Central memory CD8-positive, alpha-beta T cell (primary cell): Measurements from ENCODE around the gene PLLP.

ENCODE experiments used
- ATAC-seq: fragments of 150-1000 bp; cut with Tn5 transposase; replicated peaks from 2 replicates; pipeline ENCODE4 v1.10.0; 2022; ENCODE audit warnings: mild to moderate bottlenecking, moderate FRiP score, moderate number of reproducible peaks; ENCODE audit not compliant: poor library complexity, severe bottlenecking; ENCODE audit errors: extremely low read depth
- DNase-seq, 2 donors: peaks; one replicate each; pipeline ENCODE4 v3.0.0; 2021; ENCODE audit warnings: low spot score in 2 of 2
- H3K27ac Mint-ChIP-seq: one replicate; pipeline ENCODE4 v1.8.0; 2022; ENCODE audit warnings: low read depth, mild to moderate bottlenecking, moderate library complexity, mixed read lengths
- H3K27me3 Mint-ChIP-seq: one replicate; pipeline ENCODE4 v1.8.0; 2022; ENCODE audit warnings: mixed read lengths
- H3K36me3 Mint-ChIP-seq: one replicate; pipeline ENCODE4 v1.8.0; 2022; ENCODE audit warnings: mild to moderate bottlenecking, moderate library complexity, mixed read lengths; ENCODE audit not compliant: insufficient read depth
- H3K4me1 Mint-ChIP-seq: one replicate; pipeline ENCODE4 v1.8.0; 2022; ENCODE audit warnings: mixed read lengths
- H3K4me3 Mint-ChIP-seq: one replicate; pipeline ENCODE4 v1.8.0; 2022; ENCODE audit warnings: mild to moderate bottlenecking, moderate library complexity, mixed read lengths
- H3K9me3 Mint-ChIP-seq: one replicate; pipeline ENCODE4 v1.8.0; 2022; ENCODE audit warnings: mixed read lengths

PLLP gene

GRCh38 chr16:57284209-57284951, at the start of gene PLLP:
PLLP (minus strand) TSS chr16:57284672; CDS start chr16:57284540, 132 bp downstream.
- Mint-ChIP-seq H3K27me3 (peaks cover 28% of the 10 kb centered on the region), H3K27ac (no peak within 1 kb of the TSS), H3K4me3 (peak within 1 kb of the TSS; percentile 76), H3K9me3 (no peaks in the 10 kb centered on the region), H3K4me1 (peaks cover 19% of the 10 kb centered on the region), H3K36me3 (no peaks in the 10 kb centered on the region)
- DNase-seq, result no peak
- peak; percentile 46 for ATAC-seq

- H3K9me3 Mint-ChIP-seq, result no peaks in the 10 kb centered on the region
- no peak overlapping the region for H3K27ac Mint-ChIP-seq
- no peak overlapping the region for H3K4me3 Mint-ChIP-seq
- H3K36me3 Mint-ChIP-seq, result no peaks in the 10 kb centered on the region
- H3K4me1 Mint-ChIP-seq, result no peaks in the 10 kb centered on the region
- DNase-seq (no peak), ATAC-seq (no peak)
- peaks cover 61% of the 10 kb centered on the region for H3K27me3 Mint-ChIP-seq
Observed at GRCh38 chr16:57333402-57333801, 48.9 kb upstream of the PLLP start.

- no peak for ATAC-seq
- H3K36me3 Mint-ChIP-seq, result no peaks in the 10 kb centered on the region
- H3K4me1 Mint-ChIP-seq, result no peaks in the 10 kb centered on the region
- no peaks in the 10 kb centered on the region for H3K9me3 Mint-ChIP-seq
- DNase-seq, result no peak
- H3K27me3 Mint-ChIP-seq, result peaks cover 52% of the 10 kb centered on the region
- no peak overlapping the region for H3K4me3 Mint-ChIP-seq
- no peak overlapping the region for H3K27ac Mint-ChIP-seq
Observed at GRCh38 chr16:57331355-57331754, 46.9 kb upstream of the PLLP start.

- Mint-ChIP-seq H3K9me3 (no peaks in the 10 kb centered on the region), H3K36me3 (no peaks in the 10 kb centered on the region), H3K27ac (no peak overlapping the region), H3K4me3 (no peak overlapping the region), H3K4me1 (no peaks in the 10 kb centered on the region), H3K27me3 (peaks cover 36% of the 10 kb centered on the region)
- ATAC-seq (no peak), DNase-seq (no peak)
Observed at GRCh38 chr16:57329718-57330327, 45.4 kb upstream of the PLLP start.

GRCh38 chr16:57325458-57325857, 41.0 kb upstream of the PLLP start:
- ATAC-seq (no peak), DNase-seq (no peak)
- H3K27me3 Mint-ChIP-seq, result peaks cover 3% of the 10 kb centered on the region
- H3K4me3 Mint-ChIP-seq, result no peak overlapping the region
- no peaks in the 10 kb centered on the region for H3K36me3 Mint-ChIP-seq
- H3K27ac Mint-ChIP-seq, result no peak overlapping the region
- no peaks in the 10 kb centered on the region for H3K4me1 Mint-ChIP-seq
- no peaks in the 10 kb centered on the region for H3K9me3 Mint-ChIP-seq

- Mint-ChIP-seq H3K27ac (no peak overlapping the region), H3K4me1 (no peaks in the 10 kb centered on the region), H3K27me3 (no peaks in the 10 kb centered on the region), H3K9me3 (no peaks in the 10 kb centered on the region), H3K36me3 (no peaks in the 10 kb centered on the region), H3K4me3 (no peak overlapping the region)
- no peak for ATAC-seq
- no peak for DNase-seq
Observed at GRCh38 chr16:57324749-57325148, 40.3 kb upstream of the PLLP start.

GRCh38 chr16:57319646-57320045, 35.2 kb upstream of the PLLP start:
- Mint-ChIP-seq H3K27me3 (no peaks in the 10 kb centered on the region), H3K9me3 (no peaks in the 10 kb centered on the region), H3K36me3 (no peaks in the 10 kb centered on the region), H3K4me3 (no peak overlapping the region), H3K4me1 (peaks cover 2% of the 10 kb centered on the region), H3K27ac (no peak overlapping the region)
- DNase-seq (no peak), ATAC-seq (no peak)

GRCh38 chr16:57318240-57318970, 33.9 kb upstream of the PLLP start:
- ATAC-seq (no peak), DNase-seq (no peak)
- H3K36me3 Mint-ChIP-seq, result no peaks in the 10 kb centered on the region
- peaks cover 5% of the 10 kb centered on the region for H3K4me1 Mint-ChIP-seq
- H3K27ac Mint-ChIP-seq, result no peak overlapping the region
- no peak overlapping the region for H3K4me3 Mint-ChIP-seq
- H3K9me3 Mint-ChIP-seq, result no peaks in the 10 kb centered on the region
- H3K27me3 Mint-ChIP-seq, result no peaks in the 10 kb centered on the region

- no peaks in the 10 kb centered on the region for H3K9me3 Mint-ChIP-seq
- DNase-seq, result no peak
- peaks cover 5% of the 10 kb centered on the region for H3K4me1 Mint-ChIP-seq
- ATAC-seq, result no peak
- H3K27me3 Mint-ChIP-seq, result peaks cover 8% of the 10 kb centered on the region
- no peaks in the 10 kb centered on the region for H3K36me3 Mint-ChIP-seq
- H3K4me3 Mint-ChIP-seq, result no peak overlapping the region
- no peak overlapping the region for H3K27ac Mint-ChIP-seq
Observed at GRCh38 chr16:57316390-57317017, 32.0 kb upstream of the PLLP start.

- H3K9me3 Mint-ChIP-seq, result no peaks in the 10 kb centered on the region
- no peak overlapping the region for H3K4me3 Mint-ChIP-seq
- H3K27me3 Mint-ChIP-seq, result peaks cover 8% of the 10 kb centered on the region
- ATAC-seq (no peak), DNase-seq (no peak)
- no peak overlapping the region for H3K27ac Mint-ChIP-seq
- H3K4me1 Mint-ChIP-seq, result peaks cover 5% of the 10 kb centered on the region
- H3K36me3 Mint-ChIP-seq, result no peaks in the 10 kb centered on the region
Observed at GRCh38 chr16:57315416-57315815, 30.9 kb upstream of the PLLP start.

- ATAC-seq, result no peak
- Mint-ChIP-seq H3K27ac (no peak overlapping the region), H3K4me3 (no peak overlapping the region), H3K27me3 (peaks cover 8% of the 10 kb centered on the region), H3K4me1 (peaks cover 5% of the 10 kb centered on the region), H3K9me3 (no peaks in the 10 kb centered on the region), H3K36me3 (no peaks in the 10 kb centered on the region)
- DNase-seq, result no peak
Observed at GRCh38 chr16:57314161-57314785, 29.8 kb upstream of the PLLP start.

- H3K36me3 Mint-ChIP-seq, result peaks cover 2% of the 10 kb centered on the region
- no peaks in the 10 kb centered on the region for H3K9me3 Mint-ChIP-seq
- ATAC-seq, result no peak
- no peak for DNase-seq
- peaks cover 8% of the 10 kb centered on the region for H3K27me3 Mint-ChIP-seq
- H3K27ac Mint-ChIP-seq, result no peak overlapping the region
- peaks cover 5% of the 10 kb centered on the region for H3K4me1 Mint-ChIP-seq
- no peak overlapping the region for H3K4me3 Mint-ChIP-seq
Observed at GRCh38 chr16:57313509-57313908, 29.0 kb upstream of the PLLP start.
